Fibroblast of skin of right quadriceps (primary cell): Measurements from ENCODE around the gene ZNF516.

ENCODE experiments used
- DNase-seq: peaks from one replicate; pipeline ENCODE4 v3.0.0-alpha.2; 2013

ZNF516 gene

DNA sequence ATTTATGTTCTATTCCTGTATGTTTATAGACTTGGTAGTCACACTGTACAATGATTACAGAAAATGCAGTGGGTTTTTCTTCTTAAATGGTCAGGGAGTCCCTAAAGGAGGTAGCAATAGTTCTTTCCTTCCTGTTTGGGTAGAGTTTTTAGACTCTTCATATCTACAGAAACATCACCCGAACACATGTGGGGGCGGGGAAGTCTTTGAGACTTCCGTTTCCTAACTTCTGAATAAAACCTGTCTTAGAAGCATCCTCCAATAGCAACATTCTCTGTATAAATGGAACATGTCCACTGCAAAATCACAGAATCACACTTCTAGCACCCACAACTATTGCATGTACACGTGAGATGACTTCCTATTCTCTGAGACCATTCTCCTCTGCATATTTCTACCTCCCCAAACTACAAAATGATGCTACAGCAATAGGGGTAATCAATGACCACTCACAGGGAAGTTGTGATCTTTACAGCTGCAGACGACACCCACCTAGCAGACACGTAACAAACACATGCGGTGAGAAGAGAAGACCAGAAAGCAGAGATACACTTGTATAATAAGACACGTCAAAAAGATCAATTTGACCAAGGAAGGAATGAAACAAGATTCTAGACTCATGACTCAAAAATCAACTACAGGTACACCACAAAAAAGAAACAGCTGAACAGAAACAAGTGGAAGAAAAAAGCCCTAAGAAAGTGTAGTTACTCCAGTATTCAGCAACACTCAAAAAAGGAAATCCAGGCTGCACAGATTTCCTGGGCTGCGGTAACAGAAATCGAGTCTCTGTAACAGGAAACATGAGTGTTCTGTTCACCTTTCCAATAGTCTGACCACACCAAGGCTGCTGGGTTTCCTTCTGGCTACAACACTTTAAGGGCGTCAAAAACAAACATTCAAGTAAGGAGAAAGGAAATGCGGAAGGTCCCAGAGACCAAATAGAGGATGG is 120.4 kb downstream of the ZNF516 start:
- DNase-seq, result no peak

DNA sequence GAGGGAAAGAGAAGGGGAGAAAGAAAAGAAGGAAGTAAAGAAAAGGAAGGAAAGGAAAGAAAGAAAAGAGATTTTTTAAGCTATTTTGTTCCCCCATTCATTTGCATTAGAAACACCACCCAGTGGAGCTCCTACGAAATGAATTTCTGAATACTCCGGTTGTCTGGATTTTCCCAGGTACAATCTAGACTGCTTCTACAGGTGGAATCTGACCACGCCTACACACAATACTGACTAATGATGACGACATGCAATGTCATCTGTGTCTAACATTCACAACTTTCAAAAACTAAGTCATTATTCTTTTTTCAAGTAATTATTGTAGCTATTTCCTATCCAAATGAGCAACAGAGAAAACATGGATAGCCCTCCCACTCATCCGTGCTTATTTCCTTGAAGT is 121.7 kb downstream of the ZNF516 start:
- DNase-seq, result no peak

DNA sequence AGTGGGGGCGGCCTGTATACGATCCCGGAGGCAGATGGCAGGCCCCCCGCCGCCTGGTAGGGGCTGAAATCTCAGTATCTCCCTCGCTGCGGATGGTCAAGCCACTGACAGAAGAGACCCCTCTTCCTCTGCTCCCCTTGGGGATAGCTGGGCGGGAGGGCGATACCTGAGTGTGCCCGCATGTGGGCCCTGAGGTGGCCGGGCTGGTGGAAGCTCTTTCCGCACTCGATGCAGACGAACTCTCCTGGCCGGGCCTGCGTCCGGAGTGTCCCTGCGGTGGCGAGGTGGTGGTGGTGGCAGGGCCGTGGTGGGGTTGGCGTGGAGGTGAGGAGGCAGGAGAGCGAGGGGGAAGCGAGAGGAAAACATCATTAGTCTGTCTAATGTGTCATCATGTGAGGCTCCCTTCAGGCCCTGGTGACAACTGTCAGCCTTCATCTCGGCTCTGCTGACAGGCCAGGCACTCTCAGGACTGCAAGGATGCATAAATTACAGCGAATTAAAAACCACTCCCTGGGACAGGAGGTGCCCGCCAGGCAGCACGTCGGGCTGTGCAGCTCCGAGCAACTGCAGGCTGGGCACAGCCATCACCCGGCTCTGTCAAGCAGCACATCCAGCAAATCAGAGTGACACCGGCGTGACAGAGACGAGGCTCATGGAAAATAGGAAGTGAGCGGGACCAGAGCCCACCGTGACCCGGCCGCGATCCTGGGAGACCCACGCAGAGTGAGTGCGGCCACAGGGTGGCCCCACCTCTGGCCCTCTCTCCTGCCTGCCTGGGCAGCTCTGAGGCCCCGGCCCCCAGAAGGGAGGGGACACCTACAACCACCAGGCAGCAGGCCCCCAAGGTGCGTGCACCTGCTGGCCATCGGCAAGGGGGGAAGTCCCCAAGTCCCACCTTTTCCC is 123.5 kb downstream of the ZNF516 start:
- no peak for DNase-seq

- no peak for DNase-seq
These were observed 124.4 kb downstream of the ZNF516 start for GRCh38 chr18:76370686-76371085.

DNA sequence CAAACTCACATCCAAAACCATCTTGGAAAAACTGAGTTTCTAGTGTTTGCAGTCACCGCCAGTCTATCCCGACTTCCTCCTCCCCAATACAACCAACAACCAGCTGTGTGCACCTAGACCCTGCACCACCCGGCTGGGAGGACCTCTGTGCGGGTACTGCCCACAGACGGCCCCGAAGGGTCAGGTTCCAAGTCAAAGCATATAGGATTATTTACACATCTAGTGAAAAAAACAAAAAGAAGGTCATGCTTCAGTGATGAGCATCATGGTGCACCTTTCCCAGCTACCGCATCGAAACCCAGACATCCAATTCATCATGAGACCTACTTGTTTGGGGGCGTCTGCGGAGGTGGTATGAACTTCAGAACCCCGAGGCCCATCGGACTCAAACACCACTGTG is 124.8 kb downstream of the ZNF516 start:
- no peak for DNase-seq

DNA sequence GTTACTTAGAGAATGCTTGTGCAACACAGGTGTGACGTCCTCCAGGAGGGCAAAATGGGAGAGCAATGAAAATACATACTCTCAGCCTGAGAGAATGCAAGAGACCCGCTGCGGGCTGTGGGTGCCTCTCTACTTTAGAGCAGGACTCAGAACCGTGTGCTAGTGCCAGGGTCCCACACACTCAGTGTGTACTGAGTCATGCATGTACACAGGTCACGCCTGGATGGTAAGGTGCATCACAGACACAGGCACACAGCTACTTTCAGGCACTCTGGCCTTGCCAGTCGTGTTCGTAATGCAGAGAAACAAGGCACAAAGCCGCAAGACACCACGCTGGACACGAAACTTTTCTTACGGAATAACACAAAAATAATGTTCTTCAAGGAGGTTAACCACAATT is 125.3 kb downstream of the ZNF516 start:
- no peak for DNase-seq

- no peak for DNase-seq
These were observed 126.1 kb downstream of the ZNF516 start for GRCh38 chr18:76368976-76369375.

- DNase-seq, result peak; percentile 13
These were observed 126.8 kb downstream of the ZNF516 start for GRCh38 chr18:76368271-76368670.

GRCh38 chr18:76367168-76368125 is 127.6 kb downstream of the ZNF516 start:
- no peak for DNase-seq

GRCh38 chr18:76365561-76365960 is 129.5 kb downstream of the ZNF516 start:
- DNase-seq, result no peak

DNA sequence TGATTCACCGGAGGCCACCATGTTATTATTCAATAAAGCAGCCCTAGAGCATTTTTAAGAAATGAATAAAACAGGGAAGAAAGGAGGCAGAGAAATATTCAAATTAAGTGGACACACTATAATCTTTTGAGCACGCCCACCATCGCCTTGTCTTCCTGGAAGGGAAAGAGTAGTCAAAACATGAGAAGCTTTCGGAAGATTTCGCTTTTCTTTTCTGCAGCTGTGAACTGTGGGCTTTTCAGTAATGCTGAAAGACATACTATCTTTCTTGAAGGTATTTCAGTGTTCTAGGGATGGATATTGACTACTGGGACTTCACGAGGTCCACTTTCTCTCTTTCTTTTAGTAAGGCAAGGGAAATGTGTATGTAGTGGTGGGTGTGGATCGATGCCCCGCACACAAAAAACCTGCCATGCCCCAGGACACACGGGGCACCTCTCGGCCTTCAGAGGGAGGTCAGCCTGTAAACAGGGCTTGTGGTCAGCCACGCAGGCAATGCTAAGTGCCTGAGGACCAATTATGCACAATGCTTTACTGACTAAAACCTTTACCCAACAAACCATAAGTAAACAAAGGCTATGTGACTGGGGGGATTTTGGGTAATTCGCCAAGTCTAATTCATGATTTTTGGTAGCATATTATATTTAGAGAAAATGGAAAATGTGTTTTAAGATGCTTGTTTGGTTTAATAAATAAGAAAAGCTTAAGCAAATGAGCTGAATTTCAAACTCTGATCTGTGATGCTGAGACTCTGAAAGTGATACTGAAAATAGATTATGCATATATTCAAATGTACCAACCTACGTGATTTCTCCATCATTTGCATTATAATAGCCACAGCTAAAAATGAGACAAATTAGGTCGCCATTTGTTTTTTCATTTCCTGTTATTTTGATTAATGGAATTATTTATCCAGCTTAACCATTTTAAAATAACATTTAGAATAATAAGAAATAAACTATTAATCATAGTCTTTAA is 130.5 kb downstream of the ZNF516 start:
- DNase-seq, result no peak

GRCh38 chr18:76363436-76364120 is 131.5 kb downstream of the ZNF516 start:
- DNase-seq, result peak; percentile 73

DNA sequence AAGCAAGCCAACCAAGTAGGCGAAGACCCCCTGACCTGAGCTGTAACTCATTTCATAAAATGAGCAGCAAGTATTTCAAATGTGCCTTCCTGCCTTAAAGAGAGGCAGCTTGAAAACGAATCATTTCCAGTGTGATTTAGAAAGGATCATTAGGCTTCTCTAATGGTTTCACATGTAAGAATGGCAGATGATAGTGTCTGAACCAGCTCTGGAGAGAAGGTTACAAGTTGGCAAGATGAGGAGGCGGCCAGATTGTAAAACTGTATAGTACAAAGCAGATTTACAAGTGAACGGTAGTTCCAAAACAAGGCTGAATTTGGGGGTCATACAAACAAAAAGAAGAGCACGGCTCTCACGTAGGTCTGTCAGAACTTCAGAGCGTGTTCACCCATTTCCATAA is 132.4 kb downstream of the ZNF516 start:
- no peak for DNase-seq

- no peak for DNase-seq
These were observed 133.8 kb downstream of the ZNF516 start for GRCh38 chr18:76361219-76361618.

DNA sequence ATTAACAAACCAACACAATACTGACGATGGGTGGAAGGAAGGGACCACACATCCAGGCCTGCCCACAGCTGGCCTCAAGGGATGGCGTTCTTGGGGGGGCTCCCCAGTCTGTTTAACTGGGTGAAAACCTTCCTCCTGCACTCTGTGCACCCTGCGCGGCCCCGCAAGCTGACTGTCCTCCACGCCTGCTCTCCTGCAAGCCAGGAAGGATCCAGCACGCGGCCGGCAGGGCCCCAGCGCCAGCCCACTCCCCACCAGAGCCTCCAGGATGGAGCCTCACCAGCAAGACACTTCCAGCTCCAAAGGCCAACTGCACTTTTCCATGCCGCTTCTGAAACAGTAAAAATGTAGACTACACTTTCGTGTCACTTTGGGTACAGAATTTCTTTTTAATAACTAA is 135.1 kb downstream of the ZNF516 start:
- DNase-seq, result no peak

- no peak for DNase-seq
These were observed 136.3 kb downstream of the ZNF516 start for GRCh38 chr18:76358774-76359173.

DNA sequence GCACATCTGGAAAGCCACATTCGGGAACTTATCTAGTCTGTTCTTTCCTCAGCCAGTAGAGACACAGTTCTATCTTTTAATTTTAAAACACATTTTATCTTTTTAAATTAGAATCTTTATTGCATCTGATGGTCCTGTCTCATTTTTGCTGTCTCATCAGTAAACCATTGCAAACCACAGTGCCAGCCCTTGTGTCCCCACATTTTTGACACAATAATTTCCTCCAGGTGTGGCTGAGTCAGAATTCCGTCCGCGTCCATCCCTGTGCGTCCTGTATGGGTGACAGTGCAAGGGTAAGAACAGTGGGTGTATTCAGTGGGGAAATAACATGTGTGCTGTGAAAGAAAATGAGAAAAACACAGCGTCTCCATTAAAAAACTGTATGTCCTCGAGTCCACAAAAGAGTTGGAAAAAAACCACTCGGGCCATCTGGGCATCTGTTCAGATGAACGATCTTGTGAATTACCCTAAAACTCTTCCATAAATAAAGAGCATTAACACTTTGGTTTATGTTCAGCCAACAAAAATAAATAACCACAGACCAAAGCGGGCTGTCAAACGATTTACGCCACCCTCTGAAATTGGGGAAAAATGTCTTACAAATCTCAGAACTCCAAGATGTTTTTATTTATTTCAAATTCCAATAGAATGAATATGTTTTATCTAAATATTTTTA is 137.3 kb downstream of the ZNF516 start:
- no peak for DNase-seq

GRCh38 chr18:76357174-76357573 is 137.9 kb downstream of the ZNF516 start:
- no peak for DNase-seq

GRCh38 chr18:76356666-76357065 is 138.4 kb downstream of the ZNF516 start:
- DNase-seq, result no peak

DNA sequence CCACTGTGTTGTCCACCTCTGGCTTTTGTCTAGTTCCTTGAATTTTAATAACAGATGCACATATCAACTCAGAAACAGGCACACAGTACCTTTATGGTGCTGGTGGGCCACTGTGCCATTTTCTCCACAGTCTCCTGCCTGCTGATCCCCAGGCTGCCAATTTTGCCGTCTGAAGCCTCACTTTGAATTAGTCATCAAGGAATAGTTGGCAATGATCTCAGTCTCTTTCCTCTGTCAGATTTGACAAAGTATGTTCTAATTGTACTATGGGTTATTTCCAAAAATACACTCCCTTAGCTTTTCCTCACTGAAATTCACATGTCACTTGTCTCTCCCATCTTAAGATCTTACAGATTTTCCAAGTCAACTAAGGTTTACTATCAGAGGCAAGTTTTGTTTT is 140.7 kb downstream of the ZNF516 start:
- DNase-seq, result peak; percentile 47
